CD4-positive, CD25-positive, alpha-beta regulatory T cell (primary cell): ENCODE measurements around the gene DHRSX. TPM values are rescaled to one million over a fixed set of nuclear protein-coding genes. Genes with fewer than 3 reads are reported as not detected.
A peak's percentile ranks its signal among the peaks of the same experiment; 100 is the strongest.
"Not testable (repeated sequence)": the region's sequence is repeated elsewhere in the genome, so short reads cannot be mapped to it uniquely, and the experiment has no call there.

Experiments
- ATAC-seq, 2 donors: fragments of 150-1000 bp; cut with Tn5 transposase; one replicate each; pipeline ENCODE4 v1.10.0; 2021; ENCODE audit warnings: low read depth in 2 of 2, moderate number of reproducible peaks in 2 of 2, moderate library complexity in 1 of 2
- DNase-seq, 3 donors: peaks; one replicate each; pipeline versions ENCODE4 v3.0.0 to v3.0.0-alpha.2; 2012 to 2022; ENCODE audit warnings: mixed read lengths in 1 of 3
- H3K27ac ChIP-seq: one replicate; pipeline ENCODE4 v1.7.0; 2013; ENCODE audit warnings: mild to moderate bottlenecking, low read length; ENCODE audit not compliant: insufficient read depth, poor library complexity, severe bottlenecking
- H3K27me3 ChIP-seq: one replicate; pipeline ENCODE4 v1.7.0; 2013; ENCODE audit warnings: low read length; ENCODE audit not compliant: control insufficient read depth, insufficient read depth
- H3K36me3 ChIP-seq: one replicate; pipeline ENCODE4 v1.7.0; 2013; ENCODE audit warnings: mild to moderate bottlenecking, low read length, moderate library complexity; ENCODE audit not compliant: control insufficient read depth, insufficient read depth
- H3K4me1 ChIP-seq: 2 replicates; pipeline ENCODE4 v1.7.0; 2013; ENCODE audit warnings: mild to moderate bottlenecking, low read length; ENCODE audit not compliant: insufficient read depth, control insufficient read depth, poor library complexity, severe bottlenecking
- H3K4me3 ChIP-seq: one replicate; pipeline ENCODE4 v1.7.0; 2013; ENCODE audit warnings: low read depth, mild to moderate bottlenecking, low read length, moderate library complexity
- H3K9me3 ChIP-seq, 2 experiments: 1 replicate in 1 of 2; 2 replicates in 1 of 2; pipeline ENCODE4 v1.7.0; 2013; ENCODE audit warnings: low read length in 2 of 2, mild to moderate bottlenecking in 1 of 2, moderate library complexity in 1 of 2; ENCODE audit not compliant: control insufficient read depth in 2 of 2
- H3K27ac Mint-ChIP-seq, 3 donors: one replicate each; pipeline ENCODE4 v1.8.0; 2020 to 2022; ENCODE audit warnings: mild to moderate bottlenecking in 3 of 3, mixed read lengths in 3 of 3, moderate library complexity in 2 of 3
- H3K27me3 Mint-ChIP-seq: one replicate; pipeline ENCODE4 v1.8.0; 2022; ENCODE audit warnings: mild to moderate bottlenecking, mixed read lengths
- H3K36me3 Mint-ChIP-seq: one replicate; pipeline ENCODE4 v1.8.0; 2020; ENCODE audit warnings: mixed read lengths
- H3K4me1 Mint-ChIP-seq, 4 donors: one replicate each; pipeline ENCODE4 v1.8.0; 2020 to 2022; ENCODE audit warnings: mixed read lengths in 4 of 4, mild to moderate bottlenecking in 1 of 4
- H3K4me3 Mint-ChIP-seq, 4 donors: one replicate each; pipeline ENCODE4 v1.8.0; 2020 to 2022; ENCODE audit warnings: mild to moderate bottlenecking in 4 of 4, mixed read lengths in 4 of 4, moderate library complexity in 3 of 4
- H3K9me3 Mint-ChIP-seq, 7 donors: one replicate each; pipeline ENCODE4 v1.8.0; 2020 to 2022; ENCODE audit warnings: mixed read lengths in 7 of 7, mild to moderate bottlenecking in 3 of 7, moderate library complexity in 2 of 7
- polyA plus RNA-seq, 4 donors: library from polyadenylated mRNA; unstranded; fragments of 300-500 nt; fragmentation: Illumina TruSeq; gene quantifications; one replicate each; pipeline ENCODE4 v1.2.3, GENCODE V29; 2021
- total RNA-seq: library from RNA; stranded (reverse); gene quantifications from one replicate; pipeline ENCODE4 v1.2.3, GENCODE V29; 2022

The DHRSX gene
- total and polyA plus RNA-seq, 5 donors from 2014 or later, result 16.5 to 21.8 (median 18.4) TPM

- H3K27ac Mint-ChIP-seq, result not testable (repeated sequence)
Observed at GRCh38 chrX:2211667-2212066, 289.1 kb downstream of the DHRSX start.

GRCh38 chrX:2193273-2193592 lies 307.5 kb downstream of the DHRSX start:
- Histone ChIP-seq H3K36me3 (no peaks in the 10 kb centered on the region), H3K4me1 (no peaks in the 10 kb centered on the region), H3K27me3 (no peaks in the 10 kb centered on the region), H3K4me3 (no peak overlapping the region), H3K9me3 (peaks cover 0 to 7% of the 10 kb centered on the region in 2 experiments), H3K27ac (no peak overlapping the region)
- ATAC-seq (no peak), DNase-seq (no peak)
- peak overlapping the region in 1 of 3 donors; percentile 3 for H3K27ac Mint-ChIP-seq
- peaks cover 3% of the 10 kb centered on the region for H3K36me3 Mint-ChIP-seq
- H3K4me1 Mint-ChIP-seq, result no peaks in the 10 kb centered on the region
- peaks cover 0 to 27% (median 5%) of the 10 kb centered on the region in 7 donors for H3K9me3 Mint-ChIP-seq
- H3K4me3 Mint-ChIP-seq, result no peak overlapping the region
- H3K27me3 Mint-ChIP-seq, result no peaks in the 10 kb centered on the region

More at GRCh38 chrX:2211667-2212066, 289.1 kb downstream of the DHRSX start:
- peaks cover 16% of the 10 kb centered on the region for H3K36me3 Mint-ChIP-seq
- H3K4me1 ChIP-seq, H3K4me3 Mint-ChIP-seq, H3K9me3 ChIP-seq, ATAC-seq, H3K27me3 Mint-ChIP-seq, H3K27ac ChIP-seq, H3K4me3 ChIP-seq, H3K36me3 ChIP-seq, DNase-seq, H3K27me3 ChIP-seq, H3K4me1 Mint-ChIP-seq: not testable (repeated sequence)
- peaks cover 0 to 15% (median 4%) of the 10 kb centered on the region in 7 donors for H3K9me3 Mint-ChIP-seq

GRCh38 chrX:2192584-2193272 lies 308.0 kb downstream of the DHRSX start:
- no peaks in the 10 kb centered on the region for H3K4me1 Mint-ChIP-seq
- H3K27ac Mint-ChIP-seq, result no peak overlapping the region
- DNase-seq (no peak), ATAC-seq (no peak)
- Histone ChIP-seq H3K36me3 (no peaks in the 10 kb centered on the region), H3K27me3 (no peaks in the 10 kb centered on the region), H3K4me3 (no peak overlapping the region), H3K4me1 (no peaks in the 10 kb centered on the region), H3K9me3 (peaks cover 0 to 7% of the 10 kb centered on the region in 2 experiments), H3K27ac (no peak overlapping the region)
- no peak overlapping the region for H3K4me3 Mint-ChIP-seq
- H3K36me3 Mint-ChIP-seq, result peaks cover 6% of the 10 kb centered on the region
- H3K9me3 Mint-ChIP-seq, result peaks cover 0 to 27% (median 7%) of the 10 kb centered on the region in 7 donors
- no peaks in the 10 kb centered on the region for H3K27me3 Mint-ChIP-seq

GRCh38 chrX:2188840-2189239 lies 311.9 kb downstream of the DHRSX start:
- H3K4me3 Mint-ChIP-seq, result no peak overlapping the region
- Histone ChIP-seq H3K27me3 (no peaks in the 10 kb centered on the region), H3K4me1 (no peaks in the 10 kb centered on the region), H3K27ac (no peak overlapping the region), H3K4me3 (no peak overlapping the region), H3K9me3 (peaks cover 7 to 14% of the 10 kb centered on the region in 2 experiments), H3K36me3 (no peaks in the 10 kb centered on the region)
- H3K27me3 Mint-ChIP-seq, result no peaks in the 10 kb centered on the region
- ATAC-seq, result no peak
- peaks cover 9% of the 10 kb centered on the region for H3K36me3 Mint-ChIP-seq
- DNase-seq, result no peak
- H3K27ac Mint-ChIP-seq, result no peak overlapping the region
- peaks cover 0 to 26% (median 6%) of the 10 kb centered on the region in 7 donors for H3K9me3 Mint-ChIP-seq
- no peaks in the 10 kb centered on the region for H3K4me1 Mint-ChIP-seq

DNA sequence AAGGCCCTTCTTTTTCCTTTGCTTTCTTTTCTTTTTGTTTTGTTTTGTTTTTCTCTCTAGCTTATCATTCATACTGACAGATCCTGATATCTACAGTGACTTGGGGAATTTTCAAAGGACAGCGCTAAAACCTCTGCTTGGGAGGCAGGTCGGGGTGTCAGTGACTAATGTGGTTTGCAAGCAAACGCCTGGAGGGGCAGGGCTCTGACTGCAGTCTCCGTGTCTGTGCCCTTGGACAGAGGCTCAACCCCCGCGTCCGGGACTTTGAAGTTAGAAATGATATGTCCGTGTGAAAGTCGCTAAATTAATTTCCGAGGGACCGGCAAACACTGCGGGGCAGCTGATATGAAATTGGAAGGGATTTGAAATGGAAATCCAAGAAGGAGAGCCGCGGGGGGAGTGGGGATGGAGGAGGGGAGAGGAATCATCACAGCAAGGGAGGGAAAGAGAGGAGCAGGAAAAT lies 312.4 kb downstream of the DHRSX start:
- Mint-ChIP-seq H3K27ac (peak overlapping the region in 1 of 3 donors; percentile 36), H3K4me1 (no peaks in the 10 kb centered on the region), H3K4me3 (no peak overlapping the region), H3K36me3 (peaks cover 8% of the 10 kb centered on the region), H3K9me3 (peaks cover 0 to 26% (median 4%) of the 10 kb centered on the region in 7 donors), H3K27me3 (no peaks in the 10 kb centered on the region)
- no peak for ATAC-seq
- H3K4me3 ChIP-seq, result no peak overlapping the region
- H3K4me1 ChIP-seq, result no peaks in the 10 kb centered on the region
- no peak overlapping the region for H3K27ac ChIP-seq
- H3K27me3 ChIP-seq, result no peaks in the 10 kb centered on the region
- no peak for DNase-seq
- no peaks in the 10 kb centered on the region for H3K36me3 ChIP-seq
- peaks cover 7 to 14% of the 10 kb centered on the region in 2 experiments for H3K9me3 ChIP-seq

- no peak for DNase-seq
- Histone ChIP-seq H3K27me3 (no peaks in the 10 kb centered on the region), H3K4me1 (no peaks in the 10 kb centered on the region), H3K9me3 (peaks cover 7 to 14% of the 10 kb centered on the region in 2 experiments), H3K27ac (no peak overlapping the region), H3K4me3 (no peak overlapping the region), H3K36me3 (no peaks in the 10 kb centered on the region)
- H3K27ac Mint-ChIP-seq, result no peak overlapping the region
- H3K27me3 Mint-ChIP-seq, result no peaks in the 10 kb centered on the region
- H3K4me1 Mint-ChIP-seq, result no peaks in the 10 kb centered on the region
- H3K9me3 Mint-ChIP-seq, result peaks cover 0 to 24% (median 4%) of the 10 kb centered on the region in 7 donors
- no peak overlapping the region for H3K4me3 Mint-ChIP-seq
- H3K36me3 Mint-ChIP-seq, result peaks cover 8% of the 10 kb centered on the region
- no peak for ATAC-seq
Observed at GRCh38 chrX:2187352-2188115, 313.2 kb downstream of the DHRSX start.

- ATAC-seq (no peak), DNase-seq (no peak)
- peaks cover 4 to 14% of the 10 kb centered on the region in 2 experiments for H3K9me3 ChIP-seq
- H3K36me3 ChIP-seq, result no peaks in the 10 kb centered on the region
- no peaks in the 10 kb centered on the region for H3K27me3 Mint-ChIP-seq
- H3K9me3 Mint-ChIP-seq, result peaks cover 0 to 18% (median 4%) of the 10 kb centered on the region in 7 donors
- no peak overlapping the region for H3K4me3 ChIP-seq
- no peak overlapping the region for H3K27ac ChIP-seq
- no peaks in the 10 kb centered on the region for H3K4me1 Mint-ChIP-seq
- H3K27me3 ChIP-seq, result no peaks in the 10 kb centered on the region
- H3K27ac Mint-ChIP-seq, result no peak overlapping the region
- peaks cover 9% of the 10 kb centered on the region for H3K36me3 Mint-ChIP-seq
- no peaks in the 10 kb centered on the region for H3K4me1 ChIP-seq
- no peak overlapping the region for H3K4me3 Mint-ChIP-seq
Observed at GRCh38 chrX:2185341-2186082, 315.3 kb downstream of the DHRSX start.
